Jurkat, Clone E6-1 (cell line): Measurements from ENCODE around the gene GNAS-AS1.

ENCODE experiments used
- DNase-seq: peaks from one replicate; pipeline ENCODE4 v3.0.0-alpha.2; 2011; ENCODE audit warnings: low read depth, low spot score
- H3K4me3 ChIP-seq: 2 replicates; pipeline ENCODE4 v1.5.1; 2011; ENCODE audit warnings: mild to moderate bottlenecking, low read length, control low read depth, moderate library complexity

Gene GNAS-AS1

GRCh38 chr20:58794510-58795180, 56.1 kb downstream of the GNAS-AS1 start:
- no peak for DNase-seq
- H3K4me3 ChIP-seq = no peak overlapping the region

GRCh38 chr20:58793512-58794420, 56.9 kb downstream of the GNAS-AS1 start:
- no peak overlapping the region for H3K4me3 ChIP-seq
- DNase-seq = no peak

GRCh38 chr20:58792426-58792825, 58.3 kb downstream of the GNAS-AS1 start:
- H3K4me3 ChIP-seq = no peak overlapping the region
- no peak for DNase-seq

GRCh38 chr20:58791286-58791685, 59.4 kb downstream of the GNAS-AS1 start:
- DNase-seq = no peak
- no peak overlapping the region for H3K4me3 ChIP-seq

GRCh38 chr20:58790454-58790853, 60.2 kb downstream of the GNAS-AS1 start:
- no peak overlapping the region for H3K4me3 ChIP-seq
- no peak for DNase-seq

GRCh38 chr20:58788896-58789544, 61.7 kb downstream of the GNAS-AS1 start:
- H3K4me3 ChIP-seq = no peak overlapping the region
- DNase-seq = no peak

- DNase-seq = no peak
- H3K4me3 ChIP-seq = no peak overlapping the region
Observed at GRCh38 chr20:58787211-58788005, 63.3 kb downstream of the GNAS-AS1 start.

- no peak for DNase-seq
- H3K4me3 ChIP-seq = no peak overlapping the region
Observed at GRCh38 chr20:58784321-58785074, 66.2 kb downstream of the GNAS-AS1 start.

GRCh38 chr20:58783511-58784011, 67.1 kb downstream of the GNAS-AS1 start:
- H3K4me3 ChIP-seq = no peak overlapping the region
- no peak for DNase-seq

GRCh38 chr20:58781138-58781537, 69.6 kb downstream of the GNAS-AS1 start:
- DNase-seq = no peak

GRCh38 chr20:58778760-58779159, 71.9 kb downstream of the GNAS-AS1 start:
- no peak overlapping the region for H3K4me3 ChIP-seq
- DNase-seq = no peak

More at GRCh38 chr20:58781138-58781537, 69.6 kb downstream of the GNAS-AS1 start:
- no peak overlapping the region for H3K4me3 ChIP-seq

GRCh38 chr20:58777657-58778056, 73.0 kb downstream of the GNAS-AS1 start:
- no peak overlapping the region for H3K4me3 ChIP-seq
- no peak for DNase-seq

GRCh38 chr20:58776109-58776508, 74.6 kb downstream of the GNAS-AS1 start:
- no peak overlapping the region for H3K4me3 ChIP-seq
- DNase-seq = no peak

GRCh38 chr20:58775371-58775770, 75.3 kb downstream of the GNAS-AS1 start:
- H3K4me3 ChIP-seq = no peak overlapping the region
- no peak for DNase-seq

GRCh38 chr20:58774667-58775263, 75.9 kb downstream of the GNAS-AS1 start:
- no peak overlapping the region for H3K4me3 ChIP-seq
- no peak for DNase-seq

GRCh38 chr20:58774214-58774613, 76.5 kb downstream of the GNAS-AS1 start:
- no peak overlapping the region for H3K4me3 ChIP-seq
- no peak for DNase-seq

GRCh38 chr20:58772786-58773185, 77.9 kb downstream of the GNAS-AS1 start:
- no peak for DNase-seq
- no peak overlapping the region for H3K4me3 ChIP-seq
